GM23248 (cell line): Measurements from ENCODE around the gene HBA2.

ENCODE experiments used
- EZH2 ChIP-seq: fragments of 200-600 bp; sonication (generic); IDR thresholded peaks from 2 replicates; pipeline ENCODE4 v1.6.1; 2018; ENCODE audit warnings: antibody characterized with exemption, mild to moderate bottlenecking; ENCODE audit not compliant: insufficient read depth, poor library complexity, severe bottlenecking
- EZH2phosphoT487 ChIP-seq: fragments of 200-600 bp; sonication (generic); IDR thresholded peaks from 2 replicates; pipeline ENCODE4 v1.6.1; 2018; ENCODE audit warnings: antibody characterized with exemption, moderate library complexity, mild to moderate bottlenecking, low read depth; ENCODE audit not compliant: insufficient read depth

- TF ChIP-seq EZH2 (no peak), EZH2phosphoT487 (no peak)
Measured at GRCh38 chr16:125011-125410, 47.7 kb upstream of the HBA2 start.
